Heart left ventricle (tissue), 16 donors: ENCODE measurements around the gene CHAF1A. TPM values are rescaled to one million over a fixed set of nuclear protein-coding genes. Genes with fewer than 3 reads are reported as not detected.

Experiments used
- ATAC-seq, 4 donors: fragments of 200-7000 bp; cut with Tn5 transposase; one replicate each; pipeline ENCODE4 v1.9.1; 2020 to 2022; ENCODE audit warnings: moderate library complexity in 4 of 4, mild to moderate bottlenecking in 3 of 4, moderate number of reproducible peaks in 1 of 4
- DNase-seq, 5 donors: peaks; one replicate each; pipeline ENCODE4 v3.0.0-alpha.2; 2020
- H3K27ac ChIP-seq, 12 donors: fragments of 200-600 bp; sonication (generic) in 4 of 12; one replicate each; pipeline versions ENCODE4 v1.5.0 to v1.8.0; 2016 to 2022; ENCODE audit warnings: mild to moderate bottlenecking in 2 of 12
- H3K27me3 ChIP-seq, 9 donors: fragments of 200-600 bp; sonication (generic) in 2 of 9; one replicate each; pipeline versions ENCODE4 v1.5.1 to v1.8.0; 2016 to 2022; ENCODE audit warnings: mild to moderate bottlenecking in 3 of 9
- H3K36me3 ChIP-seq, 9 donors: fragments of 200-600 bp; sonication (generic) in 2 of 9; one replicate each; pipeline versions ENCODE4 v1.5.0 to v1.8.0; 2018 to 2022; ENCODE audit warnings: mild to moderate bottlenecking in 2 of 9
- H3K4me1 ChIP-seq, 12 donors: fragments of 200-600 bp; sonication (generic) in 4 of 12; one replicate each; pipeline versions ENCODE4 v1.5.0 to v1.8.0; 2016 to 2022; ENCODE audit warnings: mild to moderate bottlenecking in 3 of 12
- H3K4me3 ChIP-seq, 12 donors: fragments of 200-600 bp; sonication (generic) in 4 of 12; one replicate each; pipeline versions ENCODE4 v1.5.0 to v1.8.0; 2017 to 2022; ENCODE audit warnings: mild to moderate bottlenecking in 9 of 12, moderate library complexity in 4 of 12
- H3K9me3 ChIP-seq, 12 donors: fragments of 200-600 bp; sonication (generic) in 4 of 12; one replicate each; pipeline versions ENCODE4 v1.5.0 to v1.8.0; 2016 to 2022; ENCODE audit warnings: mild to moderate bottlenecking in 1 of 12
- CTCF ChIP-seq, 12 donors: fragments of 200-600 bp; sonication (generic) in 4 of 12; IDR thresholded peaks; one replicate each; pipeline versions ENCODE4 v1.5.0 to v1.8.0; 2018 to 2022; ENCODE audit warnings: antibody characterized with exemption in 12 of 12, mild to moderate bottlenecking in 5 of 12
- POLR2A ChIP-seq, 2 donors: fragments of 450-650 bp; IDR thresholded peaks; one replicate each; pipeline ENCODE4 v1.6.1; 2017; ENCODE audit warnings: antibody characterized with exemption in 2 of 2, mild to moderate bottlenecking in 2 of 2, moderate library complexity in 2 of 2
- WGBS, 4 donors: extraction: QIAGEN DNeasy Blood & Tissue Kit in 2 of 4; methylation state at CpG; one replicate each; pipeline versions ENCODE4 v1.1.5 to v1.1.7; 2013 to 2018; 5-methylcytosine and 5-hydroxymethylcytosine counted together
- intact Hi-C, 10 donors: fragments of 100-400 bp; cut with DNase I; formaldehyde crosslinking; loops; one replicate each; pipeline versions ENCODE4 v1.11.1 to v1.14.2; 2022
- long read RNA-seq, 3 donors: library from polyadenylated mRNA; unstranded; transcript quantifications; one replicate each; pipeline ENCODE4 v2.0.0, GENCODE V29; 2020 to 2021
- polyA plus RNA-seq, 2 donors: library from polyadenylated mRNA; stranded (reverse); fragments of 200-250 nt; gene quantifications; one replicate each; pipeline ENCODE4 v1.2.3, GENCODE V29; 2013
- total RNA-seq, 9 donors: library from RNA; depleted of rRNA in 2 of 9; stranded (reverse); fragments of >200 nt in 2 of 9; fragmentation: NEBNext Ultra II Directional in 3 of 9; extraction: Animal tissue kit (Norgen Biotek cat#: 25700) in 3 of 9; gene quantifications; one replicate each; pipeline versions ENCODE4 v1.1.0 to v1.2.4, GENCODE V29; 2016 to 2023
- donor health status: ischemic (EF 13 %, LVEDD 7.1; RV severe dilation, severe dysfunction).
- donor health status: healthy with polysubstance abuse.
- donor health status: DM: no; HTN: yes; CAD: no.
- donor health status: DM: no; HTN: no; CAD: no.
- donor health status: ischemic (EF 25% LVEDD 6.9; RV normal size, moderate dysfunction).
- donor health status: ischemic (EF 25% LVEDD 5.7; RV mildly dilated, moderate dysfunction).
- donor health status: healthy.
- donor health status: DM: yes; HTN: yes; CAD: no.
- donor health status: ischemic (EF 35%, LVEDD 5.7; RV mildly dilated, moderate dysfunction).
- donor health status: nonischemic (EF 11% LVEDD 7.7; RV severe dilation, severe dysfunction).
- donor health status: DM: yes; HTN: yes; CAD: no.
- donor health status: PGD.
- donor health status: ischemic (EF 29% LVEDD 5.4; RV normal size, mild dysfunction).
- donor health status: nonischemic (EF 23%, LVEDD 6.1; RV moderate dilation, normal function).

CHAF1A gene
- total RNA-seq = 10 to 100 TPM in 1 of 9 donors, 1 to 10 TPM in 8; 3.0 to 10.7 (median 5.5) TPM
- 1 to 10 TPM; 2.9 to 5.6 TPM for polyA plus RNA-seq
- long read RNA-seq, donor 1, transcript CHAF1A-201 (15 exons, 3,339 nt) = major isoform, 6 of 11 reads
- long read RNA-seq, donor 1, partial matches to known transcripts = 4 of 11 reads
- long read RNA-seq, donor 1, other reads (novel, unspliced or antisense) = 1 of 11 reads
- long read RNA-seq, donor 2, partial matches to known transcripts = 3 of 6 reads
- long read RNA-seq, donor 2, other reads (novel, unspliced or antisense) = 3 of 6 reads
- long read RNA-seq, donor 3, transcript CHAF1A-201 (15 exons, 3,339 nt) = major isoform, 5 of 15 reads
- long read RNA-seq, donor 3, partial matches to known transcripts = 5 of 15 reads
- long read RNA-seq, donor 3, other reads (novel, unspliced or antisense) = 5 of 15 reads

- peak; percentile 95 to 99 (median 98) for ATAC-seq
- intact Hi-C loops = loop anchor here in 4 of 10 donors (2.0 to 10.0 kb wide), 5 partner anchors 52 to 138 kb away; partner anchors contain the start of genes MPND (in 1 of the 4) and UBXN6 (in 1 of the 4)
- WGBS, 4 donors = 0 to 1% (median 1%) methylated on average over 55 to 84 of the region's 84 CpGs
- H3K36me3 ChIP-seq = peaks cover 0 to 2% (median 0%) of the 10 kb centered on the region in 9 donors
- H3K27me3 ChIP-seq = no peaks in the 10 kb centered on the region
- H3K27ac ChIP-seq = peak within 1 kb of the TSS; percentile 73 to 95 (median 88)
- DNase-seq = peak; percentile 99 to 100 (median 99)
- H3K4me1 ChIP-seq = peaks cover 4 to 52% (median 35%) of the 10 kb centered on the region in 12 donors
- TF ChIP-seq POLR2A (IDR thresholded peaks at IDR 0.05) (peak in 1 of 2 donors; percentile 50), CTCF (IDR thresholded peaks at IDR 0.05) (no peak)
- H3K9me3 ChIP-seq = no peaks in the 10 kb centered on the region
- peak within 1 kb of the TSS; percentile 45 to 97 (median 78) for H3K4me3 ChIP-seq
Observed at GRCh38 chr19:4402171-4403004, at the start of gene CHAF1A. Gene CHAF1A, plus strand, starts transcription at chr19:4402640. Its CDS starts 123 bp downstream, at chr19:4402763.

- peak in 3 of 4 donors; percentile 41 to 54 (median 54) for ATAC-seq
- no peak for DNase-seq
- peaks cover 0 to 12% (median 4%) of the 10 kb centered on the region in 9 donors for H3K36me3 ChIP-seq
- TF ChIP-seq CTCF (IDR thresholded peaks at IDR 0.05) (peak; percentile 54 to 94 (median 86)), POLR2A (IDR thresholded peaks at IDR 0.05) (no peak)
- no peaks in the 10 kb centered on the region for H3K9me3 ChIP-seq
- WGBS, 4 donors = 33 to 68% (median 43%) methylated on average over 9 of the region's 9 CpGs
- no peaks in the 10 kb centered on the region for H3K27me3 ChIP-seq
- intact Hi-C loops = loop anchor here (2.0 to 10.0 kb wide), 3 partner anchors 85 to 88 kb away; no protein-coding TSS in a partner anchor
- no peak overlapping the region for H3K4me3 ChIP-seq
- no peak overlapping the region for H3K27ac ChIP-seq
- peaks cover 0 to 11% (median 0%) of the 10 kb centered on the region in 12 donors for H3K4me1 ChIP-seq
Observed at GRCh38 chr19:4352701-4353121, 49.7 kb upstream of the CHAF1A start.

GRCh38 chr19:4354282-4354681 lies 48.2 kb upstream of the CHAF1A start:
- WGBS, 4 donors = 86 to 90% (median 88%) methylated on average over 9 to 12 of the region's 12 CpGs
- peaks cover 0 to 11% (median 0%) of the 10 kb centered on the region in 12 donors for H3K4me1 ChIP-seq
- peaks cover 0 to 17% (median 6%) of the 10 kb centered on the region in 9 donors for H3K36me3 ChIP-seq

More at GRCh38 chr19:4354282-4354681, 48.2 kb upstream of the CHAF1A start:
- Histone ChIP-seq H3K4me3 (no peak overlapping the region), H3K9me3 (no peaks in the 10 kb centered on the region), H3K27ac (no peak overlapping the region), H3K27me3 (no peaks in the 10 kb centered on the region)
- TF ChIP-seq CTCF (IDR thresholded peaks at IDR 0.05) = no peak
- TF ChIP-seq POLR2A (IDR thresholded peaks at IDR 0.05) = no peak
- intact Hi-C loops = loop anchor here in 8 of 10 donors (5.0 to 10.0 kb wide), 2 partner anchors 87 to 89 kb away; no protein-coding TSS in a partner anchor
- ATAC-seq = no peak
- DNase-seq = no peak
